ENCODE data around the gene SGK1. TPM values are rescaled to one million over a fixed set of nuclear protein-coding genes. Genes with fewer than 3 reads are reported as not detected.

The SGK1 gene
- total RNA-seq, 4 donors from 2014 or later, result 15.1 to 38.2 (median 25.5) TPM

DNA sequence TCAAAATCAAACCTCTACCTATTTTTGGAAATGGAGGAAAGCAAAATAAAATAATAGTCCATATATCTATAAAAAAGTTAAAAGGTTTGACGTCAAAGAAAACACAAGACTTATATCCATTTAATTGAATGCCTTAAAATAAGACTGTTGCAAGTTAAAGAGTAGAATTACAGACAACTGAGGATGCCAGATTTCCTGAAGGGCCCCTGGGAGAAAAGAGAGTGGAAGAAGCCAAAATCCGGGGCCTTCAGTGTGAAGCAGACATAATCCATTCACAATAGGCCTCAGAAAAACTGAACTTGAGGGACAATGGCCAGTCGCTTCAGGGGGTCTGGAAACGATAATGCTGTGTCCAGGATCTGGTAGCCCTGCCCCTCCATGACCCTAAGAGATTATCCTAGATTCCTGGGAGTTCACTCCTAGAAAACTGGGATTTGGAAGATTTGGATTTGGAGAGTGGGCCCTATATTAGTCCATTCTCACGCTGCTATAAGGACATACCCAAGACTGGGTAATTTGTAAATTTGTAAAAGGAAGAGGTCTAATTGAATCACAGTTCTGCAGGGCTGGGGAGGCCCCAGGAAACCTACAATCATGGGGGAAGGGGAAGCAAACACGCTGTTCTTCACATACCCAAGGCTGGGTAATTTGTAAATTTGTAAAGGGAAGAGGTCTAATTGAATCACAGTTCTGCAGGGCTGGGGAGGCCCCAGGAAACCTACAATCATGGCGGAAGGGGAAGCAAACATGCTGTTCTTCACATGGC is 171.5 kb downstream of the SGK1 start:
- 70 to 77% methylated on average over 4 to 7 of the region's 7 CpGs for WGBS, 2 donors (ENCODE audit: low coverage in 1 of 2)

DNA sequence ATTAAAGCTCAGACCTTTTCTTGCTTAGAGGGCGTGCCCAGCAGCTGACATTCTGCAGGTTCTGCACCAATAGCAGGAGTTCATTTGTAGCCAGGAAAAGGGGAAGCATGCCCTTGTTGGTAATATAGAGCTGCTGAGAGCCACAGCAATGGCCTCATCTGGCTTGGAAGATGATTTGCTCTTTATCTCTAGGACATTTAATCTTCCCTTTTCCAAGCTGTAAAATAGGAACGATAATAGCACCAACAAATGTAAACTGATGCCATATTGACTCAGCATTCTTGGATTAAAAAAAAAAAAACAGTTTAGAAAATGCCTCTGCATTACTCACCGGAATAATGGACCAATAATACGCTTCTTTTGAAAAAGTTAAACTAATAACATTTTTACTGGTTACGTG is 172.1 kb downstream of the SGK1 start:
- no peaks in the 10 kb centered on the region for H3K27me3 ChIP-seq
- no peaks in the 10 kb centered on the region for H3K36me3 ChIP-seq
- H3K4me3 ChIP-seq, result no peak overlapping the region
- no peak for TF ChIP-seq POLR2A (IDR thresholded peaks at IDR 0.05)
- TF ChIP-seq, protein P1, sequence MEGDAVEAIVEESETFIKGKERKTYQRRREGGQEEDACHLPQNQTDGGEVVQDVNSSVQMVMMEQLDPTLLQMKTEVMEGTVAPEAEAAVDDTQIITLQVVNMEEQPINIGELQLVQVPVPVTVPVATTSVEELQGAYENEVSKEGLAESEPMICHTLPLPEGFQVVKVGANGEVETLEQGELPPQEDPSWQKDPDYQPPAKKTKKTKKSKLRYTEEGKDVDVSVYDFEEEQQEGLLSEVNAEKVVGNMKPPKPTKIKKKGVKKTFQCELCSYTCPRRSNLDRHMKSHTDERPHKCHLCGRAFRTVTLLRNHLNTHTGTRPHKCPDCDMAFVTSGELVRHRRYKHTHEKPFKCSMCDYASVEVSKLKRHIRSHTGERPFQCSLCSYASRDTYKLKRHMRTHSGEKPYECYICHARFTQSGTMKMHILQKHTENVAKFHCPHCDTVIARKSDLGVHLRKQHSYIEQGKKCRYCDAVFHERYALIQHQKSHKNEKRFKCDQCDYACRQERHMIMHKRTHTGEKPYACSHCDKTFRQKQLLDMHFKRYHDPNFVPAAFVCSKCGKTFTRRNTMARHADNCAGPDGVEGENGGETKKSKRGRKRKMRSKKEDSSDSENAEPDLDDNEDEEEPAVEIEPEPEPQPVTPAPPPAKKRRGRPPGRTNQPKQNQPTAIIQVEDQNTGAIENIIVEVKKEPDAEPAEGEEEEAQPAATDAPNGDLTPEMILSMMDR (IDR thresholded peaks at IDR 0.05), result no peak
- TF ChIP-seq EP300 (IDR thresholded peaks at IDR 0.05), result no peak
- no peak for TF ChIP-seq POLR2AphosphoS5 (IDR thresholded peaks at IDR 0.05)
- no peak for ATAC-seq
- WGBS, 2 donors (ENCODE audit: low coverage in 1 of 2), result 35 to 72% methylated on average over 5 of the region's 5 CpGs
- H3K9me3 ChIP-seq, result no peaks in the 10 kb centered on the region
- H3K4me1 ChIP-seq, result no peaks in the 10 kb centered on the region
- H3K27ac ChIP-seq, result no peak overlapping the region

More for the DNA sequence above, 171.5 kb downstream of the SGK1 start:
- H3K4me3 ChIP-seq, result no peak overlapping the region
- no peaks in the 10 kb centered on the region for H3K27me3 ChIP-seq
- H3K4me1 ChIP-seq, result no peaks in the 10 kb centered on the region
- no peak overlapping the region for H3K27ac ChIP-seq
- no peaks in the 10 kb centered on the region for H3K36me3 ChIP-seq
- TF ChIP-seq, protein P1 (IDR thresholded peaks at IDR 0.05), result no peak
- no peak for TF ChIP-seq POLR2A (IDR thresholded peaks at IDR 0.05)
- no peaks in the 10 kb centered on the region for H3K9me3 ChIP-seq
- no peak for ATAC-seq

DNA sequence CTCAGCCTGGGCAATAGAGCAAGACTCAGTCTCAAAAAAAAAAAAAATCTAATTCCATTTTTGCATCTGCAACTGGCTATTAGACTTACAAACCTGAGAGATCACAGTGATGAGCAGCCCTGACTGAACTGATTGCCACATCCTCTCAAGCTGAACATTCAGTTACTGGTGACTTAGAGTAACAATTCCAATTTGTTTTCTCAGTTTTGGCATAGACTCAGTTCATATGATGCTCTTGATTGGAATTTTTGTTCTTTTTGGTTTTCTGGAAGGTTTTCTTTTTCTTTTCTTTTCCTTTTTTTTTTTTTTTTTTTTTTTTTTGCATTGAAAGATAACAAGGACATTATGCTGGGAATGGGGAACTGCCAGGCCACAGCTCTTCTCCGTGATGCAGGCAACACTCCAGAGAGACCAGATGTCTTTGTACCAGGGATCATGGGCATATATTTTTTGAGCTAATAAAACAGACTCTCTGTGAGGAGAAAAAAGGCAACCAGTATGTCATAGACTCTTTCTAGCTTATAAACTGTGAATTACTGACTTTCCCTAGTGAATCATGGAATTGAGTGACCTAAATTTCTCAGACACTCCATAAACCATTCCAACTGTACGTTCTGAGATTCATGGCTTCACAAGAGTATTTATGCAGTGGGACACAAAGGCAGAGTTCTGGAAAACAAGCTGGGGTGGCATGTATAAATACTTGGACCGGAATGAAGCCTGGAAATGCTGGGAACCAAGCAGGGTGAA is 179.5 kb downstream of the SGK1 start:
- Histone ChIP-seq H3K4me1 (no peaks in the 10 kb centered on the region), H3K27me3 (no peaks in the 10 kb centered on the region), H3K36me3 (no peaks in the 10 kb centered on the region), H3K27ac (no peak overlapping the region), H3K4me3 (no peak overlapping the region), H3K9me3 (no peaks in the 10 kb centered on the region)
- WGBS, 2 donors (ENCODE audit: low coverage in 1 of 2), result 15 to 39% methylated on average over 2 to 3 of the region's 3 CpGs
- TF ChIP-seq, protein P1 (IDR thresholded peaks at IDR 0.05), result no peak
- TF ChIP-seq POLR2AphosphoS5 (IDR thresholded peaks at IDR 0.05) (no peak), POLR2A (IDR thresholded peaks at IDR 0.05) (no peak)
- ATAC-seq, result no peak

DNA sequence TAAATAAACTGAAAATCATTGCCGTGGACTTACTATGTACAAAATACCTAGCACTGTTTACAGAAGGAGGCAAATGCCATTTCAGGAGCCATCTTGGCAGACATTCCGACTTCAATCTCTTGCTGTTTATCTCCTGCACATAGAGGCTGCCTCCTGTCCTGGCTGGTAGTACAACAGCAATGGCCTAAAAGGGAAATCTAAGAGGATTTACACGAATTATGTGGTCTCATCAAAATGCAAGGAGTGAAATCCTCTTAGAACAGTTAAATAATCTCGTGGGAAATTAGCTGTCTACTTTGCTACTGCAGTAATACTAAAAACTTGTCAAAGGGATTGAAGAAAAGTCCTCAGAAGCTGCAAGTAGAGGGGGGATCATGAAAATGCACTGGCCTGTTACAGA is 183.3 kb downstream of the SGK1 start:
- Histone ChIP-seq H3K27me3 (no peaks in the 10 kb centered on the region), H3K36me3 (no peaks in the 10 kb centered on the region), H3K4me3 (no peak overlapping the region), H3K4me1 (no peaks in the 10 kb centered on the region), H3K27ac (no peak overlapping the region), H3K9me3 (no peaks in the 10 kb centered on the region)
- no peak for ATAC-seq
- TF ChIP-seq, protein P1 (IDR thresholded peaks at IDR 0.05), result no peak
- TF ChIP-seq EP300 (IDR thresholded peaks at IDR 0.05) (no peak), POLR2AphosphoS5 (IDR thresholded peaks at IDR 0.05) (no peak), POLR2A (IDR thresholded peaks at IDR 0.05) (no peak)
- 45 to 59% methylated on average over 4 of the region's 4 CpGs for WGBS, 2 donors (ENCODE audit: low coverage in 1 of 2)
